Esophagus squamous epithelium (tissue), 5 donors: ENCODE data around the gene RANBP1. TPM values are rescaled to one million over a fixed set of nuclear protein-coding genes. Genes with fewer than 3 reads are reported as not detected.
A peak's percentile ranks its signal among the peaks of the same experiment; 100 is the strongest.

Experiments used
- DNase-seq: peaks from one replicate; lab custom pipeline; 2025; lab: John Stamatoyannopoulos, UW
- H3K27ac ChIP-seq, 4 donors: fragments of 200-600 bp; sonication (generic); one replicate each; pipeline ENCODE4 v1.5.1; 2016 to 2019; ENCODE audit warnings: mild to moderate bottlenecking in 1 of 4
- H3K27me3 ChIP-seq, 4 donors: fragments of 200-600 bp; sonication (generic); 1 replicate in 3 of 4; 2 replicates in 1 of 4; pipeline versions ENCODE4 v1.5.1 to v1.6.0; 2017 to 2021; ENCODE audit warnings: antibody characterized with exemption in 1 of 4
- H3K36me3 ChIP-seq, 3 donors: fragments of 200-600 bp; sonication (generic); one replicate each; pipeline ENCODE4 v1.5.1; 2016 to 2019
- H3K4me1 ChIP-seq, 3 donors: fragments of 200-600 bp; sonication (generic); one replicate each; pipeline ENCODE4 v1.5.1; 2017 to 2019
- H3K4me3 ChIP-seq, 4 donors: fragments of 200-600 bp; sonication (generic); 1 replicate in 3 of 4; 2 replicates in 1 of 4; pipeline ENCODE4 v1.5.1; 2016 to 2019; ENCODE audit warnings: mild to moderate bottlenecking in 2 of 4, moderate library complexity in 1 of 4
- H3K9me3 ChIP-seq, 3 donors: fragments of 200-600 bp; sonication (generic); one replicate each; pipeline ENCODE4 v1.5.1; 2016 to 2019
- POLR2A ChIP-seq, 4 donors: fragments of 450-650 bp; IDR thresholded peaks; one replicate each; pipeline ENCODE4 v1.6.1; 2017; ENCODE audit warnings: antibody characterized with exemption in 4 of 4, mild to moderate bottlenecking in 4 of 4, moderate library complexity in 3 of 4
- WGBS, 2 donors: methylation state at CpG; one replicate each; pipeline ENCODE4 v1.1.5; 2018; 5-methylcytosine and 5-hydroxymethylcytosine counted together
- intact Hi-C: fragments of 100-400 bp; cut with DNase I; formaldehyde crosslinking; loops from one replicate; pipeline ENCODE4 v1.15.0; 2022
- total RNA-seq, 4 donors: library from RNA; depleted of rRNA; stranded (reverse); fragments of >200 nt; gene quantifications; one replicate each; pipeline ENCODE4 v1.1.0, GENCODE V29; 2016
- TF ChIP-seq, protein P1 (sequence below), 6 experiments: fragments of 450-650 bp in 4 of 6; fragments of 200-600 bp in 2 of 6; sonication (generic) in 2 of 6; IDR thresholded peaks; one replicate each; pipeline ENCODE4 v1.5.1; 2016 to 2019; ENCODE audit warnings: antibody characterized with exemption in 6 of 6, mild to moderate bottlenecking in 4 of 6, moderate library complexity in 4 of 6
- donor health status: DM: yes; HTN: yes; CAD: no.

Gene RANBP1
- total RNA-seq, 4 donors from 2014 or later, result 178 to 358 (median 212) TPM

DNA sequence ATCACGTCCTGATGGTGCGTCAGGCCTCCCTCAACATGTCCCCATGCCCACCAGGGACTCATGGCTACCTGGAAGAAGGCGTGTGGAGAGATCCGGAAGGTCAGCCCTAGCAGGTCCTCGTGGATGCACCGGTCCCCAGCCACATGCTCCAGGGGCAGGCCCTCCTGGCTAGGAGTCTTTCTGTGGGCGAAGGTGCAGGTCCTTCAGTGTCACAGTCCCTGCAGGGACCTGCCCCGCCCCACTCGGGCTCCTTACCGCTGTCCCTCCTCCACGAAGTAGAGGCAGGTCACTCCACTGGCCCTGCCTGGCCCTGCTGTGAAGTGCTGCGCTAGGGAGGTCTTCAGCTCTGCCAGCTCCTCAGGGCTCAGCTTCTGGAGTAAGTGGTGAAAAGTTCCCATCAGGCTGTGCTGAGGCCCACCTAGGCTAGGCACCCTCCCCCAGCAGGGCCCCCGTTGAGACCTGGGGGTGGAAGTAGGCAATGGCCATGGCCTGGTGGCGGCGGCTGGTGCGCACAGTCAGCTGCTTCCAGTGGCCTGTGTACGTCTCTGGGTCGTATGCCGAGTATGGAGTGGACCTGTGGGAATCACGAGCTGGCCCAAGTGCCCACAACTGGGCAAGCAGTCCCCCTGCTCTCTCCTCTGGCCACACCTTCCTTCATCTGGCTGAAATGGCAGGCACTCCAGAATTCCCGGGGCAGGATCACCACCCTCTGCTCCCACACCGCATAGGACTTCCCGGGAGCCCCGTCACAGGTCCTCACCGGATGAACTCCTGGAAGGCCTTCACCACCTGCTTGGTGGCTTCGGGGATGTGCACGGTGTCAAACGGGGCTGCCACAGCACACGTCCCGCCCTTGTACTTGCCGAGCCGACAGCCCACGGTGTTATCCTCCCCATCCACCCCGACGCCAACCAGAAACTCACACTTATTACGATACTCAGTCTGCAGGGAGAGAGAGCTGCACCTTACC, 1.1 kb upstream of the RANBP1 start:
- 85 to 92% methylated on average over 14 to 23 of the region's 36 CpGs for WGBS, 2 donors
- H3K27me3 ChIP-seq, result no peaks in the 10 kb centered on the region
- peaks cover 26 to 56% (median 30%) of the 10 kb centered on the region in 3 donors for H3K4me1 ChIP-seq
- H3K27ac ChIP-seq, result no peak overlapping the region
- peaks cover 9 to 71% (median 18%) of the 10 kb centered on the region in 3 donors for H3K36me3 ChIP-seq
- H3K9me3 ChIP-seq, result no peaks in the 10 kb centered on the region
- H3K4me3 ChIP-seq, result no peak overlapping the region
- DNase-seq, result no peak
- TF ChIP-seq, protein P1, sequence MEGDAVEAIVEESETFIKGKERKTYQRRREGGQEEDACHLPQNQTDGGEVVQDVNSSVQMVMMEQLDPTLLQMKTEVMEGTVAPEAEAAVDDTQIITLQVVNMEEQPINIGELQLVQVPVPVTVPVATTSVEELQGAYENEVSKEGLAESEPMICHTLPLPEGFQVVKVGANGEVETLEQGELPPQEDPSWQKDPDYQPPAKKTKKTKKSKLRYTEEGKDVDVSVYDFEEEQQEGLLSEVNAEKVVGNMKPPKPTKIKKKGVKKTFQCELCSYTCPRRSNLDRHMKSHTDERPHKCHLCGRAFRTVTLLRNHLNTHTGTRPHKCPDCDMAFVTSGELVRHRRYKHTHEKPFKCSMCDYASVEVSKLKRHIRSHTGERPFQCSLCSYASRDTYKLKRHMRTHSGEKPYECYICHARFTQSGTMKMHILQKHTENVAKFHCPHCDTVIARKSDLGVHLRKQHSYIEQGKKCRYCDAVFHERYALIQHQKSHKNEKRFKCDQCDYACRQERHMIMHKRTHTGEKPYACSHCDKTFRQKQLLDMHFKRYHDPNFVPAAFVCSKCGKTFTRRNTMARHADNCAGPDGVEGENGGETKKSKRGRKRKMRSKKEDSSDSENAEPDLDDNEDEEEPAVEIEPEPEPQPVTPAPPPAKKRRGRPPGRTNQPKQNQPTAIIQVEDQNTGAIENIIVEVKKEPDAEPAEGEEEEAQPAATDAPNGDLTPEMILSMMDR (IDR thresholded peaks at IDR 0.05), result no peak
- no peak for TF ChIP-seq POLR2A (IDR thresholded peaks at IDR 0.05)
- intact Hi-C loops, result loop anchor here (10.0 kb wide), 2 partner anchors 90 to 140 kb away; partner anchors contain the start of gene TANGO2

DNA sequence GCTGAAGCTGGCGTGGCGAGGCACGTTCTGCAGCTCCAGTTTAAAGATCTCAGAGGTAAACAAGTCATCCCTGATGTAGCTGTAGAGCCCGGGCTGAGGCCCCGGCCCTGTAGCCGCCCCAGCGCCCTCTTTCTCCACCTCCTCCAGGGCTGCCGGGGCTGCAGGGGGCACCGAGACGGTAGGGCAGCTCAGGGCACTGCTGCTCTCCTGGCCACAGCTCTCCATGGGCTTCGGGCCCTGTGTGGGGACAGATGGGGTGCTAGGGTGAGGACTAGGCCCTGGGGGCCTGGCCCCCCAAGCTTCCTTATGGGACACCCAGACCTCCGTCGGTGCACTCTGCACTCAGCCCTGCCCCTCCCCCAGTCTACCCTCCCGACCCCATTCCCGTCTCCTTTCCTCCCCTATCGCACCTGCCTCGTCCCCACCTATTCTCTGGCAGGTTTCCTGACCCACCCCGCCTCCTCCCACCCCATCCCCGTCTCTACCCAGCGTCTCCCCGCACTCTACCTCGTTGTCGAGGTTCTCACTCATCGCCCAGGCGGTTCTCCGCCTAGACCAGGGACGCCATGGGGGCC, 559 bp downstream of the RANBP1 start:
- Histone ChIP-seq H3K4me3 (peak overlapping the region; percentile 77 to 90 (median 85)), H3K27me3 (no peaks in the 10 kb centered on the region), H3K27ac (peak overlapping the region; percentile 89 to 93 (median 92)), H3K36me3 (peaks cover 9 to 71% (median 18%) of the 10 kb centered on the region in 3 donors), H3K9me3 (no peaks in the 10 kb centered on the region), H3K4me1 (peaks cover 30 to 72% (median 30%) of the 10 kb centered on the region in 3 donors)
- TF ChIP-seq, protein P1 (IDR thresholded peaks at IDR 0.05), result no peak
- TF ChIP-seq POLR2A (IDR thresholded peaks at IDR 0.05), result no peak
- no peak for DNase-seq
- intact Hi-C loops, result loop anchor here (10.0 kb wide), 2 partner anchors 92 to 142 kb away; partner anchors contain the start of gene TANGO2
- WGBS, 2 donors, result 0 to 8% methylated on average over 8 to 14 of the region's 27 CpGs

DNA sequence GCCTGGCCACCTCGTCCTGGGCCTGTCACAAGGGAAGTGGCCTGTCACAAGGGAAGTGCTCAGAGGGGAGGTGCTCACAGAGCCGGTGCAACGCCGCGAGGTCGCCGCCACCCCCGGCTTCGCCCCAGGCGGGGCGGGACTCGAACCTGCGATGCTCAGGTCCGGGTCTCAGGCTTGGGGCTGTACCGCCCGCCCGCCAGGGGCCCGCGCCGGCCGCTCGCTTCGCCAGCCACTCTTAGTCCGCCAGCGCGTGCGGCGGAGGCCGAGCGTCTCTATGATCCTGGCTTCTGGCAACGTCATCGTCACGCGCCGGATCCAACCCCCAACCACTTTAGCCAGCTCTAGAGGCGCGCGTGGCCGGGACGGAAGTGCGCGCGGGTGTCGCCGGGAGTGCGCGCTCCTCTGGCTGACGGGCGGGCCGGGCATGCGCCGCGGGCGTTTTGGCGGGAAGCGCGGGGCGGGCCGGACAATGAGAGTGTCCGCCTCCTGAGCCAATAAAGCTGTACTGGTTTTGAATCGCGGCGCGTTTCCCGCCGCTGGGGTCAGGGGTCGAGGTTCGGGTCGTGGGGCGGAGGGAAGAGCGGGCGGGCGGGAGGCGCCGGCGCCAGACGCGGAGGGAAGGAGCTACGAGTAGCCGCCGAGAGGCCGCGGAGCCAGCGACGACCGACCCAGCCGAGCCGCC, 1.2 kb downstream of the RANBP1 start, which contains the start of gene TRMT2A:
Gene TRMT2A, minus strand, starts transcription at position 276 of the 682 bp plus-strand sequence. CDS start 320 bp downstream, outside the sequence.
- H3K4me1 ChIP-seq, result peaks cover 30 to 77% (median 30%) of the 10 kb centered on the region in 3 donors
- DNase-seq, result peak; percentile 93
- TF ChIP-seq, protein P1 (IDR thresholded peaks at IDR 0.05), result peak in 2 of 6 experiments; percentile 17 to 53
- peak in 3 of 4 donors; percentile 39 to 66 (median 60) for TF ChIP-seq POLR2A (IDR thresholded peaks at IDR 0.05)
- peak within 1 kb of the TSS; percentile 89 to 93 (median 92) for H3K27ac ChIP-seq
- 3% methylated on average over 14 of the region's 88 CpGs; no CpG with 5 or more reads in 1 of the 2 donors for WGBS, 2 donors
- H3K9me3 ChIP-seq, result no peaks in the 10 kb centered on the region
- H3K27me3 ChIP-seq, result no peaks in the 10 kb centered on the region
- intact Hi-C loops, result loop anchor here (10.0 kb wide), 2 partner anchors 92 to 142 kb away; partner anchors contain the start of gene TANGO2
- H3K4me3 ChIP-seq, result peak within 1 kb of the TSS; percentile 77 to 90 (median 85)
- H3K36me3 ChIP-seq, result peaks cover 14 to 71% (median 15%) of the 10 kb centered on the region in 3 donors

DNA sequence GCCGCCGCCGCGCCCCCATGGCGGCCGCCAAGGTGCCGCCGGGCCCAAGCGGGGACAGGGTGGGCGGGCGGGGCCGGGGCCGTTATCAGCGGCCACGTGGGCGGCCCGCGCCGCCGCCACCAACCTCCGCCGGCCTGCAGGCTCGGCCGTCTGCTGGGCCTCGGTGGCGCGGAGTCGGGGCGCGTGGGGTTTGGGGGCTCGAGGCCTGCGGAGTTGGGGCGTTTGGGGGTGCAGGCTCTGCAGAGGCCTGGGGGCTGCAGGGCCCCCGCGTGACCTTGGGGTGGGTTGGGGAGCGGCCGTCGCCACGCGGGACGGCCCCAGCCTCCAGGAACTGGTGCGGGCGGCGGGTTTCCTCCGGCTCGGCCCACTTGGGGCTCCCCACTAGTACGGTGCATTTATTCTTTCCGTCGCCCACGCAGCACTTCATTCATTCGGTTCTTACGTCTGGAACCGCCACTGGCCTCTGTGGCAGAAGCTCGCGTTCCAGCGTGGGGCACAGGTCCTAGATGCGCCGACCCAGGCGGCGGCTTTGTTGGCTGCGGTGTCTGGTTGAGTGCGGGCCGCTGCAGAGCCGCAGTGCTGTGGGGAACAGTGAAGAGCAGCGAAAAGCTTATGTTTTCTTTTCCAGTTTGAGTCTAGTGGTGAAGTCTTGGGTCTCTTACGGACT, 1.9 kb downstream of the RANBP1 start:
- TF ChIP-seq, protein P1 (IDR thresholded peaks at IDR 0.05), result no peak
- TF ChIP-seq POLR2A (IDR thresholded peaks at IDR 0.05), result no peak
- peak overlapping the region; percentile 77 to 90 (median 85) for H3K4me3 ChIP-seq
- WGBS, 2 donors, result 1 to 2% methylated on average over 12 to 15 of the region's 66 CpGs
- H3K27me3 ChIP-seq, result no peaks in the 10 kb centered on the region
- peaks cover 30 to 77% (median 30%) of the 10 kb centered on the region in 3 donors for H3K4me1 ChIP-seq
- intact Hi-C loops, result loop anchor here (10.0 kb wide), 2 partner anchors 93 to 143 kb away; partner anchors contain the start of gene TANGO2
- no peak for DNase-seq
- H3K36me3 ChIP-seq, result peaks cover 13 to 69% (median 14%) of the 10 kb centered on the region in 3 donors
- no peaks in the 10 kb centered on the region for H3K9me3 ChIP-seq
- peak overlapping the region; percentile 71 to 93 (median 90) for H3K27ac ChIP-seq
